Islet of Langerhans (tissue), 1 donor: ENCODE data around the gene NR1D2.

Experiments
- FAIRE-seq: peaks from one replicate; lab custom pipeline; 2011; peaks lifted over from hg19 to GRCh38; lab: Jason Lieb, UNC

NR1D2 gene

DNA sequence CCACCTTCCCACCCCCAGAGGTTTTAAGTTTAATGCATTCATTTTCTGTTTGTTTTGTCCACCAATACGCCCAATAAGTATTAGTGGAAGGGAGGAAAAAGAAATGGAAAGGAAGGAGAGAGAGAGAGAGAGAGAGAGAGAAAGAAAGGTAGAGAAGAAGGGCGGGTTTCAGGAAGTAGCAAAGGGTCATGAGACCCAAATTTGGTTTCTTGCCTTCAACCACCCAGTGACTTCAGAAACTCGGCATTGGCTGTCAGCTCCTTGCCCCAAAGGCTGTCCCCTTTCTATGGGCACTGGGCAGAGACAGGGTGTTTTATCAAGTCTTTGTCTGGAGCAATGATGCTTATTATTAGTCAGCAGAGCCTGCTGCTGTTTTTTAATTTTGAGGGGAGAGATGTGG is 13.5 kb upstream of the NR1D2 start:
- FAIRE-seq = no peak

DNA sequence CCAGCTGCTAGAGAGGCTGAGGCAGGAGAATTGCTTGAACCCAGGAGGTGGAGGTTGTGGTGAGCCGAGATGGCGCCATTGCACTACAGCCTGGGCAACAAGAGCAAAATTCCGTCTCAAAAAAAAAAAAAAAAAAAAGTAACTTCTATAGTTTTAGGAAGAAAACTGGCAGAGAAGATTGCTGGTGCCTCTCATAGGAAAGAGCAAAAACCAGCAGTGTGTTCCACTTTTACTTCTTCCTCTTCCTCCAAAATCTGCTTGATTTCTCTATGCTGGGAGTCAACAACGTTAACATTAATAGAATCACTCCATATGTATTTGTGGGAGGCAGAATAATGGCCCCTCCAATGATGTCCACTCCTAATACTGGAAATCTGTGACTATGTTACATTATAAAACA is 12.5 kb upstream of the NR1D2 start:
- no peak for FAIRE-seq

DNA sequence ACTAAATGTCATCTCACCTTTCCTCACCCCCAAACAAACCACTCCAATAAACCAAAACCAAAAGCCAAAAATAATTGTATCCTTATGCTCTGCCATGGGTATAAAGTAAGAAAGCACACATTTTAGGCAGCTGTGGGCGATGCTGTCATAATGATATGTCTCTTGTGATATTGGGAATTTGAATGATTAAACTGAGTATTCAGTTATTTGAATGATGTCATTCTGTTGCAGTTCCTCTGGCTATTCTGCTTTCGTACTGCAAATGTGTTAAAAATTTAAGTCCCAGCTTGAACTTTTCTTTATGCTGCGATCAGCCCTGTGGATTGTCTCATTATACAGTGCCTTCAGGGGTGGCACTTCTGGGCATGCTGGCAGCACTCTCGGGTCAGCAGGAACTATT is 10.8 kb upstream of the NR1D2 start:
- FAIRE-seq = no peak

DNA sequence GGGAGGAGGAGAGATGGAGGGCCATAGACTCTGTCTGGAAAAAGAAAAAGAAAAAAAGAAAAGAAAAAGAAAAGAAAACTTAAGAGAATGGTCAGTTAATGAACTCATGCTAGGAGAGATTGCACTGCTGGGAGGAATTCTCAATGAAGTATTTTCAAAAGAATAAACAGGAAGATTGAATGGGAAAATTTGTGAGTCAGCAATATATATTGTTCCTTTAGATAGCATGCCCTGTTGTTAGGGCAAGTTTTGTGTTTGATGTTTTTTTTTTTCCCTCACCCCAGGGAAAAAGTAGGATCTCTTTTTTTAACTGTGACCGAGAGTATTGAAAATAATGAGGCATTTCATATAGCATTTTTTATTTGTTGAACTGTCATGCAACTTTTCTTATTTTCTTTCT is 7.8 kb upstream of the NR1D2 start:
- no peak for FAIRE-seq

GRCh38 chr3:23938688-23939087 is 6.4 kb upstream of the NR1D2 start:
- no peak for FAIRE-seq

DNA sequence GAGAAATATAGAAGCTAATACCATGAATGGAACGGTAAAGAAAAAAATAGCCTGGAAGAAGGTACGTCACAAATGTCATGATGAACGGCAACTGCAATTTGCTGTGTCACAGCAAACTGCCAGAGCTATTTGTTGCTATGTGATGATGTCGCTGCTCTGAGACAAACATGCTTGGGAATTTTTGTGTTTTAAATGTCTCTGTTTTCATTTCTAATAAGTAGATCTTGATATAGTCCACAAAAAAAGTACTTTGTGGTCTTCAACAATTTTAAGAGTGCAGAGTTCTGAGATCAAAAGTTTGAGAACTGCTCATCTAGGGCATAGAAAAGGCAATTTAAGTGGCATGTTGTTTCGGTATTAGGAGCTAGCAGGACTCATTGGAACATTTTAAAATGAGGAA is 4.3 kb upstream of the NR1D2 start:
- FAIRE-seq = no peak

DNA sequence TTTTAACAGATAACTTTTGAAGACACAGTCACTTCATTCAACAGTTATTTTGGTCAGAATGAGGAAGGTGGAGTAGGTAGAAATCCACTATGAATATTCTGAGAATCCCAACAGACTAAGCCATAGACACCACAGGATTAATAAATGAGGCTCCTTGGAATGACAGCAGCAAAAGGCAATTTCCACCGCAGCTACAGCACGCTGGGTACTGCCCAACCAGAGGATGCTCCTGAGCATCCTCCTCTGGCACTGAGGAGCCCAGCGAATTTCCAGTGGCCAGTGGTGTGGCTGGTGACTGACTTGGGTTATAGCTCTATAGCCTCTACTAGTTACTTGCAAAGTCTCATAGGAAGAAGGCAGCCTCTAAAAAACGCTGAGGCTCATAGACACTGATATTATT is 3.6 kb upstream of the NR1D2 start:
- FAIRE-seq = no peak

DNA sequence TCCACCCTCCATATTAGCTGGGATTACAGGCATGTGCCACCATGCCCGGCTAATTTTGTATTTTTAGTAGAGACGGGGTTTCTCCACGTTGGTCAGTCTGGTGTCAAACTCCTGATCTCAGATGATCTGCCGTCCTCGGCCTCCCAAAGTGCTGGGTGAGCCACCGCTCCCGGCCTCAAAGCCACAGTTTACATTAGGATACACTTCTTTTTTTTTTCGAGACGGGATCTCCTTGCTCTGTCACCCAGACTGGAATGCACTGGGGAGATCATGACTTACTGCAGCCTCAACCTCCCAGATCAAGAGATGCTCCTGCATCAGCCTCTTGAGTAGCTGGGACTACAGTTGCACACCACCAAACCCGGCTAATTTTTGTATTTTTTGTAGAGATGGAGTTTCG is 2.5 kb upstream of the NR1D2 start:
- no peak for FAIRE-seq

DNA sequence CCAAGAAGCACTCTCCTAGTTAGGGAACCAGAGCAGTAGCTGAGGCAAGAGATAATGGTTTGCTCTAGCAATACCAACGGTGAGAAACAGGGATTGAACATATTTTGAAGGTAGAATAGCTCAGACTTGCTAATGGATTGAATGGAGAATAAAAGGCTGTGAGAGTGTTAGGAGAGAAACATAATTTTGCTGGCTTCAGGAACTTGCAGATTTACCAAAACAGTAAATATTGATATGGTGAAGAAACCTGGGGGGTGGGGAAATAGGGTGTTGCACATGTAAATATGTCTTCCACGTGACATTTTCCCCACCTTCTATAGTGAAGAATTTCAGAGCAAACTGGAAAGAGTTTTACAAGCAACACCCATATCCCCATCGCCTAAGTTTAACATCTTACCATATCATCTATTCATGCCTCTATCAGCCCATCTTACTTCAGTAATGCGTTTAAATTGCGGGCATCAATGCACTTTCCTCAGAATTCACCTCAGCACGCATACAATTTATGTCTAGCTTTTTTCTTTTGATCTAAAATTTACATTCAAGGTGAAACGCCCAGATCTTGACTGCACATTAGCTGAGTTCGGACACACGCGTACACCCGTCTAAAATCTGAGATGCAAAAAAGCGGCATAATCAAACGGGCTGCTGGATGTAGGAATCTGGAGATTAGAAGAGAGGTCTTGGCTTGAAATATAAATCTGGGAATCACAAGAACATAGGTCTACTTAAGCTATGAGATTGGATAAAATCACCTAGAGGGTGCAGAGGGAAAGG is 891 bp upstream of the NR1D2 start:
- no peak for FAIRE-seq

DNA sequence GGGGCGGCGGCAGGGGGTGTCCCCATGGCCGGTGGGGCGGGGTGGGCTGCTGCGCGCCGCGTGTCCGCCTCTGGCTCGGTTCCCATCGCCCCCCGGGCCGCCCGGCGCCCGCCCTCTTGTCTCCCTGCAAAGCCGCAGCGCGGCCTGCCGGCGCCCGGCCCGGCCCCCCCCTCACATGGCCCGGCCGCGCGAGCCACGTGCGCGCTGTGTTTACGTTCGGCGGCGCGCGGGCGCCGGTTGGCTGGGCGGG is 502 bp downstream of the NR1D2 start:
- no peak for FAIRE-seq

GRCh38 chr3:23945913-23946687 is 1.0 kb downstream of the NR1D2 start:
- FAIRE-seq = no peak

DNA sequence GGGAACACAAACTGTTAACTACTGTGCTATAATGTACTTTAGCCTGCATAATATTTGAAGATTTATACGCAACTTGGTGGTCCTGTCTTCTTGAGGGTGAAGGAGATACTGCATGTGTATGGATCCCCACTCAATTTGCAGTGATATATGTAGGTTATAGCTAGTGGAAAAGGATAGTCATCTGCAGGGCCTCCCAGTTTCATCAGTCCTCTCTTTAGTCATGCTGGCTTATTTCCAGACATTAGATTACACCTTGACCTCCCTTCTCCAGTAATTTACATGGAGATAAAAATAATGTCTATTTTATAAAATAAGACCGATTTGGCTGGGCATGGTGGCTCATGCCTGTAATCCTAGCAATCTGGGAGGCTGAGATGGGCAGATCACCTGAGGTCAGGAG is 3.7 kb downstream of the NR1D2 start:
- no peak for FAIRE-seq

GRCh38 chr3:23949784-23950183 is 4.7 kb downstream of the NR1D2 start:
- no peak for FAIRE-seq

DNA sequence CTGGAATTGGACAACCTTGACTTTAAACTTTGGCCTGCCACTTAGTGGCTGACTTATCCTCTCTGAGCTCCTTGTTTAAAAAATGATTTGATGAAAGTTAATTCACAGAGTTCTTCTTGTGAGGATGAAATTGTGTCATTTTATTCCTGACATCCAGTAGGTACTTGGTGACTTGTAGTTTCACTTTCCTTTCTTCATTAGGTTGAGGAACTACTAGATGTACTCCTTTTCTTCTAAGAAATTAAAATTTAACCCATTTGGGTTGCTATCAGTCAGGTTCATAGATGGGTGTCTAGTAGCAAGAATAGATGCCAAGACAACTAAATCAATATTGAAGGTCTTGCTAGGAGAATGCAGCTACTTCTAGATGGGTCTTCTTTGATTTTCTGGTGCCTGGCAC is 5.2 kb downstream of the NR1D2 start:
- no peak for FAIRE-seq

GRCh38 chr3:23952646-23953045 is 7.6 kb downstream of the NR1D2 start:
- no peak for FAIRE-seq

DNA sequence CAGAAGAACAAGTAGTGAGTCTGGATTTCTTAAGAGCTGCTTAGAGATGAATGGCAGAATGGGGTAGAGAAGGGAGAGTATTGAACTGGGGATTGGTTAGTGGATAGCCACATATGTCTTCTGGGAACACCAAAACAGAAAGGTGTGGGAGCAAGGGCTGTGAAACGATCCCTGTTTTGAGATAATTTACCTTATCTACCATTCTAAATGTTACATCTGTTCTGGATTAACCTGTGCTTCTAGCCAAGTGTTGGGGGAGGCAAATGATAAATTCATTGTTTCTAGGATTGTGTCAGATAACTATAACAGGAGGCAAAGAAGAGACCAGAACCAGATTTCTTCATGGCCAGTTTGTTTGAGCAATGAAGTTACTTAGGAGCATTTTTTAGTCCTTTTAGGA is 8.4 kb downstream of the NR1D2 start:
- no peak for FAIRE-seq

- FAIRE-seq = no peak
Observed at GRCh38 chr3:23954144-23954543, 9.1 kb downstream of the NR1D2 start.

DNA sequence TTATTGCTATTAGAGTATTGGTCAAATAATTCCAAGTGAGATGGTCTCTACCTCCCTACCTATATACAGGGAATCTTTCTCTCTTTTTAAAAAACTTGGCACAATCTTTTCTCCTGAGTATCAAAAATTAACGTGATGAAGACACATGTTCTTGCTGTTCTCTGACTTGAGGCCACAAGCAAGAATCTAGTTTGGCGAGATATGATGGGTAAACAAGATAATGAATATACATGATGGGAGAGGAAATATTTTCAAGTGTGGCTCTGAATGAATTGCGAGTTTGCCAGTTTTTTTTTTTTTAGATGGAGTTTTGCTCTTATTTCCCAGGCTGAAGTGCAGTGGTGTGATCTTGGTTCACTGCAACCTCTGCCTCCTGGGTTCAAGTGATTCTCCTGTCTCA is 11.6 kb downstream of the NR1D2 start:
- no peak for FAIRE-seq

GRCh38 chr3:23959135-23959900 is 14.2 kb downstream of the NR1D2 start:
- no peak for FAIRE-seq

- no peak for FAIRE-seq
Observed at GRCh38 chr3:23960649-23961048, 15.6 kb downstream of the NR1D2 start.

DNA sequence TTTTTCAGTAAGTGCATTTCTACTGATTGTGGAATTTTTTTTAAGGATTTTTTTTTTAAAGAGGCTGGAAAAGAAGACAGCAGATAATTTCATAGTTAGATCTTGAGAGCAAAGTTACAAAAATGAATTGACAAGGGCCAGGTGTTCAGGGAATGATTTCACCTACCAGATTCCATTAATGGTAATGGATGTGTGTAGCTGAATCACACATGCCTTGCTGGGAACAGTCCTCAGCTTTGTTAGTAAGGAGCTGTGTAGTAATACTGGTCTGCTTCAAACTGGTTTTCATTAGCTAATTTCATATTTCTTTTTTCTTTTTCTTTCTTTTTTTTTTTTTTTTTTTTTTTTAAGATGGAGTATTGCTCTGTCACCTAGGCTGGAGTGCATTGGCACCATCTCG is 16.0 kb downstream of the NR1D2 start:
- peak; percentile 21 for FAIRE-seq

DNA sequence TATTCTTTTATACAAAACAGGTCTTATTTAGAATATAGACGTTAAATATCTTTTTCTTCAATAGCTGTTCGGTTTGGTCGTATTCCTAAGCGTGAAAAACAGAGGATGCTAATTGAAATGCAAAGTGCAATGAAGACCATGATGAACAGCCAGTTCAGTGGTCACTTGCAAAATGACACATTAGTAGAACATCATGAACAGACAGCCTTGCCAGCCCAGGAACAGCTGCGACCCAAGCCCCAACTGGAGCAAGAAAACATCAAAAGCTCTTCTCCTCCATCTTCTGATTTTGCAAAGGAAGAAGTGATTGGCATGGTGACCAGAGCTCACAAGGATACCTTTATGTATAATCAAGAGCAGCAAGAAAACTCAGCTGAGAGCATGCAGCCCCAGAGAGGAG is 16.8 kb downstream of the NR1D2 start:
- FAIRE-seq = no peak

GRCh38 chr3:23964537-23965235 is 19.6 kb downstream of the NR1D2 start:
- FAIRE-seq = no peak
